Measurements from ENCODE around the gene BCL6B. TPM values are rescaled to one million over a fixed set of nuclear protein-coding genes. Genes with fewer than 3 reads are reported as not detected.

The BCL6B gene
- total and polyA plus RNA-seq, 5 donors: 6.7 to 16.8 (median 9.4) TPM

DNA sequence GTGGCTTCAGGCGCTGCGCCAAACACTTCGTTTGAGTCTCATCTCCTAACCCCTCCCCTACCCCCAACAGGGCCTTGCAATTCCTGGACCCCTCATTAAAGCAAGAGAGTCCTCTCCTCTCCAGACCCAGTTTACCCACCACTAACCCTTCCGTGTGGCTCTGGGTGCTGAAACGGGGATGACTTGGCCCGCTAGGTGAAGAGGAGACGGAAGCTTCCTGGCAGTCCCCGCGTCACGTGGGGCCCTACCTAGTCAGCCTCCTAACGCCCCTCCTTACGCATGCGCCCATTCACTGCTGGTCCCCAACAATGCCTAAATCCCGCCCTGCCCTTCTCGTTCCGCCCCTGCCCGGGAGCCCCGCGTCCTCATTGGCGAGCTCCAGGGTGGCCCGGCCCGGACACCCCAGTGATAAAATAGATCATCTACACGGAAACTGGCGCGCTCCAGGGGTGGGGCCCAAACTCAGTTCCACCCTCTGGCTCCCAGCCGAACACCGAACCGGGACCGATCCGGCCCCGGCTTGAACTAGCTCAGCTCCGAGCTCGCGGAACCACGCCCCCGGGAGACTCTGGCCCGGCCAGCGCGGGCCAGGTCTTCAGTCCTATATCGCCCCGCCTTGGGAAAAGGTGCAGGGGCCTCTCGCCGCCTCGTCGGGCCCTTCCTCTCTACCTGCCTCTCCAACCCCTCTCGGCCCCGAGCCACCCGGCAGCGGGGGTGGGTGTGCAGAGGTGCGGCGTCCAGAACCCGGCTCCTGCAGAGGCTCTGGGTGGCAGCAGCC is 12.9 kb downstream of the BCL6B start, which contains the start of gene SLC16A13:
SLC16A13 (plus strand) TSS at position 425 of the 778 bp plus-strand sequence. CDS start 368 bp downstream, outside the sequence.
- Histone ChIP-seq H3K4me1 (ENCODE audit: control insufficient read depth, insufficient read depth, low read length) (peaks cover 5% of the 10 kb centered on the region), H3K27me3 (ENCODE audit: control insufficient read depth, insufficient read depth) (no peaks in the 10 kb centered on the region), H3K27ac (ENCODE audit: low read length) (peak within 1 kb of the TSS; percentile 95), H3K4me3 (ENCODE audit: low read length) (peak within 1 kb of the TSS; percentile 50), H3K9me3 (ENCODE audit: control insufficient read depth, low read length) (no peaks in the 10 kb centered on the region)
- ATAC-seq (peak; percentile 95 to 96), DNase-seq (peak; percentile 97 to 98 (median 97))
- under 1% methylated on average over 52 of the region's 52 CpGs for WGBS
- intact Hi-C loops (cut with DNase I): no loop called here

DNA sequence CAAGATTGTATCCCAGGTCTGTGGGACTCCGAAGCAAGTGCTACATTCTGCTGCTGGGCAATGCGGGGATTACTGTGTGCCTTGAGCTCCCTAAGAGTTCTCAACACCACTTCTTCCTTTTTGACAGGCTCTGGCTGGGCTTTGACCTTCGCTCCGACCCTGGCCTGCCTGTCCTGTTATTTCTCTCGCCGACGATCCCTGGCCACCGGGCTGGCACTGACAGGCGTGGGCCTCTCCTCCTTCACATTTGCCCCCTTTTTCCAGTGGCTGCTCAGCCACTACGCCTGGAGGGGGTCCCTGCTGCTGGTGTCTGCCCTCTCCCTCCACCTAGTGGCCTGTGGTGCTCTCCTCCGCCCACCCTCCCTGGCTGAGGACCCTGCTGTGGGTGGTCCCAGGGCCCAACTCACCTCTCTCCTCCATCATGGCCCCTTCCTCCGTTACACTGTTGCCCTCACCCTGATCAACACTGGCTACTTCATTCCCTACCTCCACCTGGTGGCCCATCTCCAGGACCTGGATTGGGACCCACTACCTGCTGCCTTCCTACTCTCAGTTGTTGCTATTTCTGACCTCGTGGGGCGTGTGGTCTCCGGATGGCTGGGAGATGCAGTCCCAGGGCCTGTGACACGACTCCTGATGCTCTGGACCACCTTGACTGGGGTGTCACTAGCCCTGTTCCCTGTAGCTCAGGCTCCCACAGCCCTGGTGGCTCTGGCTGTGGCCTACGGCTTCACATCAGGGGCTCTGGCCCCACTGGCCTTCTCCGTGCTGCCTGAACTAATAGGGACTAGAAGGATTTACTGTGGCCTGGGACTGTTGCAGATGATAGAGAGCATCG is 15.4 kb downstream of the BCL6B start:
- Histone ChIP-seq H3K27me3 (ENCODE audit: control insufficient read depth, insufficient read depth) (no peaks in the 10 kb centered on the region), H3K9me3 (ENCODE audit: control insufficient read depth, low read length) (no peaks in the 10 kb centered on the region), H3K27ac (ENCODE audit: low read length) (no peak overlapping the region), H3K4me1 (ENCODE audit: control insufficient read depth, insufficient read depth, low read length) (peaks cover 9% of the 10 kb centered on the region), H3K4me3 (ENCODE audit: low read length) (no peak overlapping the region)
- DNase-seq (no peak), ATAC-seq (no peak)
- intact Hi-C loops (cut with DNase I): no loop called here
- whole genome bisulfite sequencing: 79% methylated on average over 19 of the region's 19 CpGs

DNA sequence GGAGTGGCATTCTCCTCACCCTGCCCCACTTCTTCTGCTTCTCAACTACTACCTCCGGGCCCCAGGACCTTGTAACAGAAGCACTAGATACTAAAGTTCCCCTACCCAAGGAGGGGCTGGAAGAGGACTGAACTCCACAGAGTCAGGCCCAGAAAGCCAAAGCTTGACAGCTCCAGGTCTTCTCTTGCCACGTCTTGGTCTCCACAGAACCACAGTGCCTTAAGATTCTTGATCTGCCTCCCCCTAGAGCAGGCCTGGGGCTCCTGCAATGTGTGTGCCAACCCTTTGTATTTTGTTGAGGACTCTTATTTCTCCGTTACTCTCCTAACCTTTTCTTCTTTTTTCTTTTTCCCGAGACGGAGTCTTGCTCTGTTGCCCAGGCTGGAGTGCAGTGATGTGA is 17.0 kb downstream of the BCL6B start:
- intact Hi-C loops (cut with DNase I): no loop called here
- no peak overlapping the region for H3K4me3 ChIP-seq (ENCODE audit: low read length)
- no peaks in the 10 kb centered on the region for H3K9me3 ChIP-seq (ENCODE audit: control insufficient read depth, low read length)
- H3K27me3 ChIP-seq (ENCODE audit: control insufficient read depth, insufficient read depth): no peaks in the 10 kb centered on the region
- no peak for ATAC-seq
- WGBS: 96% methylated on average over 5 of the region's 5 CpGs
- peaks cover 10% of the 10 kb centered on the region for H3K4me1 ChIP-seq (ENCODE audit: control insufficient read depth, insufficient read depth, low read length)
- no peak overlapping the region for H3K27ac ChIP-seq (ENCODE audit: low read length)
- no peak for DNase-seq

DNA sequence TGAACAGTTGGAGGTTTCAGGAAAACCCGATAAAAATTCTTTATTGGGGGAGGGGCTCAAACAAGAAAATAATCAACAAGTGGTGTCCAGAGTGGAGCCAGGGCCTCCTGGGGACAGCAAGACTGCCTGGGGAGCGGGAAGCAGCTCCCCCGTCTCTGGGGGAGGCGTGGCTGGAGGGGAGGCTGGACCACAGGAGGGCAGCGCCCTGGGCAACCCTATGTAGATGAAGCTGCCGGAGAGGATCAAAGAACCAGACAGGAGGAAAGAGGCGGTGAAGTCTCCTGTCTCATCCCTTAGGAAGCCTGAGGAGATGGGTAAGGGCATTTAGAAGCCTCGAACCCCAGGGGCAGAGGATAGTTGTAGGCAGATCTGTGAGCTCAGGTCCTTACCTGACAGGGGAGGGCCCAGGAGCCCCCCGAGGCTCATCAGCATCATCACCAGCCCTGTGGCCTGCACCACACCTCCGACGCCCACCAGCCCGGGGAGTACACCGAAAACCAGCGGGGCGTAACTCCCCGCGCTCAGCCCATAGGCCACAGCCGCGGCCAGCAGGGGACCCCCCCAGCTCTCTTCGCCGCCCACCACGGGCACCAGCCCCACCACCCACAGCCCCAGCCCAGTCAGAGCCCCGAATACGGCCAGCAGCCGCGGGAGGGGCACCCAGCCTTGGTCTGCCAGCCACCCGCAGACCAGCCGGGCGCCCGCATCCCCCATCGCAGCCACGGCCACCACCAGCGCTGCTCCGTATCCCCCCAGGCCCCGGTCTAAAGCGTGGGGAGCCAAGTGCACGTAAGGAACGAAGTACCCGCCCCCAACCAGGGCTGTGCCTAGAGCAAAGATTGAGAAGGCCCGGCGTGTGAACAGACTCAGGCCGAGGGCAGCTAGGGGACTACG is 19.0 kb downstream of the BCL6B start:
- DNase-seq: peak in 2 of 3 donors; percentile 33 to 67
- H3K4me3 ChIP-seq (ENCODE audit: low read length): no peak overlapping the region
- 36% methylated on average over 43 of the region's 43 CpGs for WGBS
- H3K27ac ChIP-seq (ENCODE audit: low read length): no peak overlapping the region
- no peaks in the 10 kb centered on the region for H3K27me3 ChIP-seq (ENCODE audit: control insufficient read depth, insufficient read depth)
- ATAC-seq: peak; percentile 6 to 17
- intact Hi-C loops (cut with DNase I): no loop called here
- no peaks in the 10 kb centered on the region for H3K9me3 ChIP-seq (ENCODE audit: control insufficient read depth, low read length)
- H3K4me1 ChIP-seq (ENCODE audit: control insufficient read depth, insufficient read depth, low read length): peaks cover 5% of the 10 kb centered on the region

DNA sequence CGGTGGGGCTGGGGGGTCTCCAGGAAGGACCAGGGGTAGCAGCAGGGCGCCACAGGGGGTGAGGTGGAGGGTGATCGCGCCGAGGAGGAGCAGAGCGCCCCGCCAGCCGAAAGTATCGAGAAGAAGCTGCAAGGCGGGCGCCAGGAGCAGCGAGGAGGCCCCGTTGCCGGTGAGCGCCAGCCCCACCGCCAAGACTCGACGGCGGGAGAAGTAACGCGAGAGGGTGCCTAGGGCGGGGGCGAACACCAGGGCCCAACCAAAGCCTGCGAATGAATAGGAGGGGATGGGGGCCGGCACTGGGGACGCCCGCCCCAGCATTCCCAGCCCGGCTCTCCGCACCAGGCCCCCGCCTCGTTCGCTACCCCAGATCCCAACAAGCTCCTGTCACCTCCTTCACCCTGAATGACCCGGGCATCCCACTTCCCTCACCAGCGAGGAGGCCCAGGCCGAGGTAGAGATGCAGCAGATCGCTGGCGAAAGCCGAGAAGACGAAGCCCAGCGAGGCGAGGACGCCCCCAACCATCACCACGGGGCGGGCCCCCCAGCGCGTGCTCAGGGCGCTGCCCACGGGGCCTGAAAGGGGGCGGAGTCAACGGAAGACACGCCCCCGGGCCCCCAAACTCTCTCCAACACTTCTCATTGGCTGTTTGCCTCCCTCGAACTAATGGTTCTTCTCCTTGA is 19.8 kb downstream of the BCL6B start:
- peak overlapping the region; percentile 42 for H3K4me3 ChIP-seq (ENCODE audit: low read length)
- no peaks in the 10 kb centered on the region for H3K27me3 ChIP-seq (ENCODE audit: control insufficient read depth, insufficient read depth)
- H3K9me3 ChIP-seq (ENCODE audit: control insufficient read depth, low read length): no peaks in the 10 kb centered on the region
- ATAC-seq (peak; percentile 11 to 16), DNase-seq (peak; percentile 32 to 73 (median 67))
- H3K4me1 ChIP-seq (ENCODE audit: control insufficient read depth, insufficient read depth, low read length): peaks cover 5% of the 10 kb centered on the region
- intact Hi-C loops (cut with DNase I): no loop called here
- WGBS: 11% methylated on average over 53 of the region's 53 CpGs
- no peak overlapping the region for H3K27ac ChIP-seq (ENCODE audit: low read length)

DNA sequence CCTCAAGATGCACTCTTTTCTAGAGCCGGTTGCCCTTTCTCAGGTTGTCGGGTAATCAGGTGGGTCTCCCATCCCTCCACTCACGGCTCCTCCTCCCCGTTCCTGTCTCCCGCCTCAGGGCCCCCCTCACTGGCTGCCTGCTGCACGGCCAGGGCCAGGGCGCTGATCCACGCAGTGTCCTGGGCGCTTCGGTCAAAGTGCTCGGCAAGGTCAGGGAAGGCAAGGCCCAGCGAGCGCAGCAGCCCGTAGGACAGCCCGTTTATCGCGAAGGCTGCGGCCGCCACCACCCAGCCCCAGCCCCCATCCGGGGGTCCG is 20.3 kb downstream of the BCL6B start:
- DNase-seq (no peak), ATAC-seq (peak; percentile 44 to 50)
- WGBS: 4% methylated on average over 21 of the region's 21 CpGs
- intact Hi-C loops (cut with DNase I): no loop called here
- Histone ChIP-seq H3K27me3 (ENCODE audit: control insufficient read depth, insufficient read depth) (no peaks in the 10 kb centered on the region), H3K27ac (ENCODE audit: low read length) (no peak overlapping the region), H3K4me1 (ENCODE audit: control insufficient read depth, insufficient read depth, low read length) (peaks cover 5% of the 10 kb centered on the region), H3K4me3 (ENCODE audit: low read length) (peak overlapping the region; percentile 42), H3K9me3 (ENCODE audit: control insufficient read depth, low read length) (no peaks in the 10 kb centered on the region)

DNA sequence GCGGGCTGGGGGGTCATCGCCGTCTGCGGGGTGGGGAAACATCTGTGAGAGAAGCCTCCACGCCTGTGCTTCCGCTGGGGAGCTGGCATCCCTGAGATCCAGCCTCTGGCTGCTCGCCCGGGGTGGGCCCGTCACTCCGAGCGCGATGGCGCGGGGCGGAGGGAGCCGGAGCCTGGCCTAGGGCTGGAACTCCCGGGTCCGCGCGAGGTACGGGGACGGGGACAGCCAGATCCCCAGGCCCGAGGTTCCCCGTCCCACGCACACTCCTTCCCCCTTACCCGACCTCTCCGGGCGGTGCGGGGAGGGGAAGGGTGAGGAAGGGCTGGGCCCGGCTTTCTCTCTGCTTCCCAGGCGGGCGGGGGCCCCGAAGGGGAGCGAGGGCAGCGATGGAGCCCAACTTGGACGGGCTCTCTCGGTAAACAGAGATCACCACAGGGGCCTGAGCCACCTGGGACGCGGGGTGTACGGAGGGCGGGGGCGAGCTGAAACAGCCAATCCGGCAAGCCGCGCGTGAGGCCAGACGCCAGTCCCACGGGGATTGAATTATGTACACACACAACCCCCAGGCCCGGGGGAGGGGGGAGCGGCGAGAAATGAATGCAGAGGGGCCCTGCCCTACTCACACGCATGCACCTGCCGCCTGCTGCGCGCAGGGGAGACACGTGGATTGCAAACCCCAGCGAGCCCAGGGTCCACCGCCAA is 20.8 kb downstream of the BCL6B start, which contains the start of gene SLC16A11:
SLC16A11 (minus strand) TSS at position 596 of the 702 bp plus-strand sequence; CDS start at position 17, 579 bp downstream.
- ATAC-seq (peak; percentile 58 to 61), DNase-seq (peak; percentile 67 to 84 (median 81))
- WGBS: 3% methylated on average over 58 of the region's 58 CpGs
- H3K4me1 ChIP-seq (ENCODE audit: control insufficient read depth, insufficient read depth, low read length): peaks cover 5% of the 10 kb centered on the region
- intact Hi-C loops (cut with DNase I): no loop called here
- no peaks in the 10 kb centered on the region for H3K9me3 ChIP-seq (ENCODE audit: control insufficient read depth, low read length)
- peak within 1 kb of the TSS; percentile 42 for H3K4me3 ChIP-seq (ENCODE audit: low read length)
- H3K27ac ChIP-seq (ENCODE audit: low read length): no peak within 1 kb of the TSS
- H3K27me3 ChIP-seq (ENCODE audit: control insufficient read depth, insufficient read depth): no peaks in the 10 kb centered on the region

DNA sequence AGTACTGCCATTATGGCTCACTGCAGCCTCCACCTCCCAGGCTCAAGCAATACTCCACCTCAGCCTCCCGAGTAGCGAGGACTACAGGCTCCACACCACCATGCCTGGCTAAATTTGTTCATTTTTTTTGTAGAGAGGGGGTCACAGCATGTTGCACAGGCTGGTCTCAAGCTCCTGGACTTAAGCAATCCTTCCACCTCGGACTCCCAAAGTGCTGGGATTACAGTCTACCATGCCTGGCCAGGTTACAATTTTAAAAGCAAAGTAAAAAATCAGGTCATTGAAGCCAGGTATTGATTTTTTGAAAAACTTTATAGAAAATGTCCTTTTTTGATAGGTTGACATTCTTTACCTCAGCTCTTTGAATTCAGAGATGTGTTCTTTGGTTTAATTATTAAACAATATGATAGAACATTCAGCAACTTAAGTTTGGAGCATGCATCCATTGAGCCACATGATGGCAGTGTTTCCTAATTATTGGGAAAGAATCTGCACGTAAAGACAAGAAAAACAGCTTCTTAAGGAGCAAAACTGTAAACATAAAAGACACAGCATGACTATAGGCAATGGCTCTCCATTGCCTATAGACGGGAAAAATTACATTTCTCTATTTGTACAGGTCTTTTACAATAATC is 22.8 kb downstream of the BCL6B start:
- 23% methylated on average over 5 of the region's 5 CpGs for WGBS
- H3K4me3 ChIP-seq (ENCODE audit: low read length): no peak overlapping the region
- H3K27ac ChIP-seq (ENCODE audit: low read length): no peak overlapping the region
- intact Hi-C loops (cut with DNase I): loop anchor here in 1 of 4 donors (5.0 kb wide), 1 partner anchor 132 kb away; the partner anchor contains the start of gene ASGR1
- H3K27me3 ChIP-seq (ENCODE audit: control insufficient read depth, insufficient read depth): no peaks in the 10 kb centered on the region
- DNase-seq (no peak), ATAC-seq (no peak)
- no peaks in the 10 kb centered on the region for H3K9me3 ChIP-seq (ENCODE audit: control insufficient read depth, low read length)
- peaks cover 5% of the 10 kb centered on the region for H3K4me1 ChIP-seq (ENCODE audit: control insufficient read depth, insufficient read depth, low read length)

DNA sequence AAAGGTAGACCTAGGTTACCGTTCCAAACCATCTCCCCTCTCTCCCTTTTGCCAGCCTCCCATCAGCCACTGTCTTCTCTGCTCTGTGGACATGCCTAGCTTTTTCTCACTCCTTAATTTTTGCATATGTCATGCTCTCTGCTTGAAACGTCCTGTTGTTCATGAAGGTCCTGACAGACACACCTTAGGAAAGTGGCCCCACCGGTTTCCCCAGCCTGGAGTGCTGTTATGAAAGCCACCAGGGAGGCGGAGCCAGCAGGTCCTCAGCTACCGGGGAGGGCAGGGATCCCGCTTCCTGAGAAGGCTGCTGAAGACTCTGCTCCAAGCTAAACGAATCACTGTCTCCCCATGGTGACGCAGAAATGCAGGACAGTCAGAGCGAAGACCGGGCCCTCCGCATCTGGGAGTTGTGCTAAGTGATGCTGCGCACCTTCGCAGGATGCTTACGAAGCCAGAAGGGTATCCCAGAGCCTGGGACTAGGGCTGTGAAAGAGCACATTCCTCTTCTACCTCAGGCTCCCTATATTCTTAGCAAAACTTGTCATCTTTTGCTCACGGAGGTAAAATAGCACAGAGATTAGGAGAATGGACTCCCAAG is 23.4 kb downstream of the BCL6B start:
- Histone ChIP-seq H3K4me1 (ENCODE audit: control insufficient read depth, insufficient read depth, low read length) (peaks cover 5% of the 10 kb centered on the region), H3K27me3 (ENCODE audit: control insufficient read depth, insufficient read depth) (no peaks in the 10 kb centered on the region), H3K9me3 (ENCODE audit: control insufficient read depth, low read length) (no peaks in the 10 kb centered on the region), H3K27ac (ENCODE audit: low read length) (no peak overlapping the region), H3K4me3 (ENCODE audit: low read length) (peak overlapping the region; percentile 4)
- DNase-seq (peak in 1 of 3 donors; percentile 66), ATAC-seq (no peak)
- WGBS: 18% methylated on average over 15 of the region's 15 CpGs
- intact Hi-C loops (cut with DNase I): loop anchor here in 1 of 4 donors (5.0 kb wide), 1 partner anchor 131 kb away; the partner anchor contains the start of gene ASGR1
